H9 (cell line): ENCODE measurements around the gene TMEM147. TPM values are rescaled to one million over a fixed set of nuclear protein-coding genes. Genes with fewer than 3 reads are reported as not detected.

ENCODE experiments used
- DNase-seq: peaks from one replicate; pipeline ENCODE4 v3.0.0-alpha.2; 2017
- H2AFZ ChIP-seq: one replicate; pipeline ENCODE4 v1.6.1; 2013; ENCODE audit warnings: mild to moderate bottlenecking, low read length, control low read depth, moderate library complexity
- H2AK5ac ChIP-seq: 2 replicates; pipeline ENCODE4 v1.6.1; 2013; ENCODE audit warnings: low read length, control low read depth, mixed read lengths; ENCODE audit not compliant: insufficient read length
- H2BK120ac ChIP-seq: one replicate; pipeline ENCODE4 v1.6.1; 2013; ENCODE audit warnings: low read depth, mild to moderate bottlenecking, low read length, control low read depth, inconsistent platforms; ENCODE audit not compliant: poor library complexity, severe bottlenecking
- H2BK12ac ChIP-seq: 2 replicates; pipeline ENCODE4 v1.6.1; 2013; ENCODE audit warnings: low read length, control low read depth, mixed read lengths, low read depth; ENCODE audit not compliant: insufficient read length
- H2BK15ac ChIP-seq: 2 replicates; pipeline ENCODE4 v1.6.1; 2013; ENCODE audit warnings: low read depth, low read length, control low read depth
- H2BK20ac ChIP-seq: one replicate; pipeline ENCODE4 v1.6.1; 2013; ENCODE audit warnings: low read depth, mild to moderate bottlenecking, low read length, control low read depth, inconsistent platforms; ENCODE audit not compliant: poor library complexity, severe bottlenecking
- H2BK5ac ChIP-seq: 2 replicates; pipeline ENCODE4 v1.6.1; 2013; ENCODE audit warnings: low read length, control low read depth, mixed read lengths; ENCODE audit not compliant: insufficient read length
- H3K14ac ChIP-seq: 2 replicates; pipeline ENCODE4 v1.6.1; 2013; ENCODE audit warnings: low read length, control low read depth; ENCODE audit not compliant: insufficient read depth
- H3K18ac ChIP-seq: 2 replicates; pipeline ENCODE4 v1.6.1; 2013; ENCODE audit warnings: low read depth, mild to moderate bottlenecking, mixed read lengths, low read length, control low read depth; ENCODE audit not compliant: insufficient read length
- H3K23ac ChIP-seq: 2 replicates; pipeline ENCODE4 v1.6.1; 2013; ENCODE audit warnings: low read length, control low read depth, mixed read lengths, low read depth; ENCODE audit not compliant: insufficient read length
- H3K23me2 ChIP-seq: 2 replicates; pipeline ENCODE4 v1.6.1; 2013; ENCODE audit warnings: low read depth, mild to moderate bottlenecking, mixed read lengths, low read length, control low read depth; ENCODE audit not compliant: insufficient read length, poor library complexity, severe bottlenecking
- H3K27ac ChIP-seq: 2 replicates; pipeline ENCODE4 v1.5.1; 2013; ENCODE audit warnings: low read length, control low read depth, mixed read lengths, low read depth; ENCODE audit not compliant: insufficient read length
- H3K27me3 ChIP-seq: 2 replicates; pipeline ENCODE4 v1.6.1; 2013; ENCODE audit warnings: low read length, control low read depth, inconsistent platforms; ENCODE audit not compliant: insufficient read depth
- H3K4ac ChIP-seq: 2 replicates; pipeline ENCODE4 v1.6.1; 2013; ENCODE audit warnings: low read depth, mild to moderate bottlenecking, control low read depth, inconsistent platforms, low read length, moderate library complexity
- H3K4me1 ChIP-seq: 2 replicates; pipeline ENCODE4 v1.6.1; 2013; ENCODE audit warnings: low read length, control low read depth, inconsistent platforms; ENCODE audit not compliant: insufficient read depth
- H3K4me2 ChIP-seq: 2 replicates; pipeline ENCODE4 v1.6.1; 2013; ENCODE audit warnings: low read length, control low read depth, mixed read lengths; ENCODE audit not compliant: insufficient read length, insufficient read depth
- H3K56ac ChIP-seq: 2 replicates; pipeline ENCODE4 v1.6.1; 2013; ENCODE audit warnings: low read depth, mild to moderate bottlenecking, mixed read lengths, low read length, control low read depth; ENCODE audit not compliant: insufficient read length
- H3K79me1 ChIP-seq: 2 replicates; pipeline ENCODE4 v1.6.1; 2013; ENCODE audit warnings: low read depth, mild to moderate bottlenecking, moderate library complexity, low read length, control low read depth, inconsistent platforms; ENCODE audit not compliant: insufficient read depth, poor library complexity, severe bottlenecking
- H3K79me2 ChIP-seq: 2 replicates; pipeline ENCODE4 v1.6.1; 2013; ENCODE audit warnings: low read length, control low read depth, inconsistent platforms; ENCODE audit not compliant: insufficient read depth
- H3K9ac ChIP-seq: 2 replicates; pipeline ENCODE4 v1.6.1; 2013; ENCODE audit warnings: low read length, control low read depth, mixed read lengths; ENCODE audit not compliant: insufficient read length; ENCODE audit errors: extremely low read depth
- H3K9me3 ChIP-seq: one replicate; pipeline ENCODE4 v1.6.1; 2013; ENCODE audit warnings: low read depth, low read length, inconsistent platforms; ENCODE audit not compliant: control insufficient read depth
- H3T11ph ChIP-seq: one replicate; pipeline ENCODE4 v1.6.1; 2013; ENCODE audit warnings: mild to moderate bottlenecking, low read length, control low read depth, inconsistent platforms
- H4K20me1 ChIP-seq: one replicate; pipeline ENCODE4 v1.6.1; 2013; ENCODE audit not compliant: control insufficient read depth, insufficient read length, insufficient read depth
- H4K5ac ChIP-seq: 2 replicates; pipeline ENCODE4 v1.6.1; 2013; ENCODE audit warnings: low read depth, mild to moderate bottlenecking, mixed read lengths, low read length, control low read depth; ENCODE audit not compliant: insufficient read length
- H4K8ac ChIP-seq: replicated peaks from 2 replicates; pipeline ENCODE4 v1.6.1; 2013; ENCODE audit warnings: low read length, control low read depth, mixed read lengths, low read depth; ENCODE audit not compliant: insufficient read length
- H4K91ac ChIP-seq: 2 replicates; pipeline ENCODE4 v1.6.1; 2013; ENCODE audit warnings: low read depth, mild to moderate bottlenecking, moderate library complexity, mixed read lengths, low read length, control low read depth; ENCODE audit not compliant: insufficient read length
- H3K27ac Mint-ChIP-seq, 3 experiments: 2 replicates in 2 of 3; 3 replicates in 1 of 3; pipeline ENCODE4 v1.8.0; 2020 to 2021; ENCODE audit warnings: mixed read lengths in 3 of 3, mild to moderate bottlenecking in 1 of 3, moderate library complexity in 1 of 3
- H3K27me3 Mint-ChIP-seq: 2 replicates; pipeline ENCODE4 v1.8.0; 2021; ENCODE audit warnings: low read depth, mild to moderate bottlenecking, moderate library complexity, mixed read lengths
- H3K36me3 Mint-ChIP-seq, 3 experiments: 2 replicates in 2 of 3; 3 replicates in 1 of 3; pipeline ENCODE4 v1.8.0; 2020 to 2021; ENCODE audit warnings: low read depth in 3 of 3, mixed read lengths in 3 of 3; ENCODE audit not compliant: insufficient read depth in 1 of 3
- H3K4me1 Mint-ChIP-seq, 2 experiments: 2 replicates each; pipeline ENCODE4 v1.8.0; 2020; ENCODE audit warnings: mixed read lengths in 2 of 2
- H3K4me3 Mint-ChIP-seq, 2 experiments: 2 replicates in 1 of 2; 3 replicates in 1 of 2; pipeline ENCODE4 v1.8.0; 2020 to 2021; ENCODE audit warnings: mild to moderate bottlenecking in 2 of 2, mixed read lengths in 2 of 2, moderate library complexity in 1 of 2
- H3K9me3 Mint-ChIP-seq, 2 experiments: 2 replicates in 1 of 2; 3 replicates in 1 of 2; pipeline ENCODE4 v1.8.0; 2020; ENCODE audit warnings: mild to moderate bottlenecking in 2 of 2, mixed read lengths in 2 of 2, moderate library complexity in 1 of 2
- CTCF ChIP-seq: fragments of 200-600 bp; sonication (generic); conservative IDR thresholded peaks from 3 replicates; pipeline ENCODE4 v1.8.0; 2021; ENCODE audit warnings: antibody characterized with exemption, mild to moderate bottlenecking
- WGBS: extraction: QIAGEN DNeasy Blood & Tissue Kit; methylation state at CpG from one replicate; pipeline ENCODE4 v1.1.7; 2013; ENCODE audit warnings: missing lambda C conversion rate, low lambda C conversion rate, mixed read lengths; ENCODE audit not compliant: insufficient read length; ENCODE audit errors: extremely low coverage; 5-methylcytosine and 5-hydroxymethylcytosine counted together
- total RNA-seq: library from RNA; stranded (reverse); gene quantifications from 2 replicates; pipeline ENCODE4 v1.2.1, GENCODE V29; 2021

The TMEM147 gene
- total RNA-seq, 1 experiment from 2014 or later: 125 TPM

GRCh38 chr19:35587321-35587720 lies 41.9 kb downstream of the TMEM147 start:
- Histone ChIP-seq H2BK20ac (no peak overlapping the region), H3K9ac (no peak overlapping the region), H3K4ac (no peak overlapping the region), H3K23ac (no peak overlapping the region), H3K4me1 (no peaks in the 10 kb centered on the region), H2BK15ac (no peak overlapping the region), H3K14ac (no peak overlapping the region), H3K79me2 (no peaks in the 10 kb centered on the region), H2AFZ (no peak overlapping the region), H4K20me1 (no peaks in the 10 kb centered on the region), H3K56ac (no peak overlapping the region), H4K5ac (no peak overlapping the region), H3T11ph (no peak overlapping the region), H3K27me3 (no peaks in the 10 kb centered on the region; the same call in 1 of the 2 replicates), H4K91ac (no peak overlapping the region), H2BK5ac (no peak overlapping the region), H3K79me1 (no peaks in the 10 kb centered on the region), H3K23me2 (no peaks in the 10 kb centered on the region), H2BK120ac (no peak overlapping the region), H3K4me2 (no peak overlapping the region), H4K8ac (no peak overlapping the region), H3K18ac (no peak overlapping the region), H2BK12ac (no peak overlapping the region), H3K9me3 (no peaks in the 10 kb centered on the region), H2AK5ac (no peak overlapping the region), H3K27ac (no peak overlapping the region)
- no peak for TF ChIP-seq CTCF
- Mint-ChIP-seq H3K4me1 (peaks cover 2% of the 10 kb centered on the region in 2 experiments; a peak in 2 of 4 replicates), H3K36me3 (no peaks in the 10 kb centered on the region), H3K27me3 (peaks cover 53% of the 10 kb centered on the region), H3K9me3 (no peaks in the 10 kb centered on the region; a peak in 1 of 5 replicates), H3K4me3 (no peak overlapping the region), H3K27ac (no peak overlapping the region)
- no peak for DNase-seq
- WGBS: no CpG with 5 or more reads among the region's 1 CpG
